GM12864 (cell line): ENCODE measurements around the gene C6orf47.

Experiments used
- DNase-seq: peaks from one replicate; pipeline ENCODE4 v3.0.0-alpha.2; 2011; ENCODE audit warnings: low read depth
- H3K4me3 ChIP-seq: 2 replicates; pipeline ENCODE4 v1.5.1; 2011; ENCODE audit warnings: mild to moderate bottlenecking, low read depth, low read length, control low read depth
- CTCF ChIP-seq: IDR thresholded peaks from 2 replicates; pipeline ENCODE4 v1.5.1; 2011; ENCODE audit warnings: low read depth, mild to moderate bottlenecking, moderate library complexity, low read length, control low read depth, inconsistent platforms; ENCODE audit errors: missing control alignments

The C6orf47 gene

GRCh38 chr6:31663126-31663960 is 2.8 kb upstream of the C6orf47 start:
- H3K4me3 ChIP-seq: peak overlapping the region; percentile 90
- no peak for DNase-seq
- no peak for TF ChIP-seq CTCF

GRCh38 chr6:31662124-31662723 is 1.6 kb upstream of the C6orf47 start:
- TF ChIP-seq CTCF: no peak
- H3K4me3 ChIP-seq: no peak overlapping the region
- no peak for DNase-seq

- peak overlapping the region; percentile 92; the same call in 1 of the 2 replicates for H3K4me3 ChIP-seq
- no peak for DNase-seq
- no peak for TF ChIP-seq CTCF
Measured at GRCh38 chr6:31661262-31662123, 915 bp upstream of the C6orf47 start.

- no peak for DNase-seq
- H3K4me3 ChIP-seq: peak overlapping the region; percentile 92
- TF ChIP-seq CTCF: no peak
Measured at GRCh38 chr6:31659649-31660380, 763 bp downstream of the C6orf47 start.

GRCh38 chr6:31658983-31659648 is 1.5 kb downstream of the C6orf47 start:
- no peak for TF ChIP-seq CTCF
- H3K4me3 ChIP-seq: peak overlapping the region; percentile 92

GRCh38 chr6:31658158-31658688 is 2.4 kb downstream of the C6orf47 start:
- no peak for TF ChIP-seq CTCF
- peak overlapping the region; percentile 92 for H3K4me3 ChIP-seq
- DNase-seq: no peak

More at GRCh38 chr6:31658983-31659648, 1.5 kb downstream of the C6orf47 start:
- DNase-seq: no peak
